ENCODE results near the gene GRID1. TPM values are rescaled to one million over a fixed set of nuclear protein-coding genes. Genes with fewer than 3 reads are reported as not detected.

GRID1 gene
- total RNA-seq, 1 donor from 2014 or later, result under 0.01 TPM

GRCh38 chr10:86293396-86293791 lies 73.2 kb downstream of the GRID1 start:
- DNase-seq (ENCODE audit: low read depth in 2 of 2), result no peak

GRCh38 chr10:86292462-86293395 lies 73.9 kb downstream of the GRID1 start:
- DNase-seq (ENCODE audit: low read depth in 2 of 2), result no peak

GRCh38 chr10:86291616-86292340 lies 74.8 kb downstream of the GRID1 start:
- no peak for DNase-seq (ENCODE audit: low read depth in 2 of 2)

- no peak for DNase-seq (ENCODE audit: low read depth in 2 of 2)
Observed at GRCh38 chr10:86290933-86291615, 75.5 kb downstream of the GRID1 start.

GRCh38 chr10:86289577-86289868 lies 77.1 kb downstream of the GRID1 start:
- DNase-seq (ENCODE audit: low read depth in 2 of 2), result no peak

- no peak for DNase-seq (ENCODE audit: low read depth in 2 of 2)
Observed at GRCh38 chr10:86288695-86289576, 77.7 kb downstream of the GRID1 start.

GRCh38 chr10:86287966-86288579 lies 78.5 kb downstream of the GRID1 start:
- DNase-seq (ENCODE audit: low read depth in 2 of 2), result no peak

GRCh38 chr10:86287110-86287793 lies 79.3 kb downstream of the GRID1 start:
- no peak for DNase-seq (ENCODE audit: low read depth in 2 of 2)

GRCh38 chr10:86286236-86287109 lies 80.1 kb downstream of the GRID1 start:
- no peak for DNase-seq (ENCODE audit: low read depth in 2 of 2)

GRCh38 chr10:86285136-86285790 lies 81.3 kb downstream of the GRID1 start:
- no peak for DNase-seq (ENCODE audit: low read depth in 2 of 2)

GRCh38 chr10:86284355-86285105 lies 82.1 kb downstream of the GRID1 start:
- no peak for DNase-seq (ENCODE audit: low read depth in 2 of 2)

- DNase-seq (ENCODE audit: low read depth in 2 of 2), result no peak
Observed at GRCh38 chr10:86283466-86284287, 82.9 kb downstream of the GRID1 start.

GRCh38 chr10:86282664-86283465 lies 83.7 kb downstream of the GRID1 start:
- no peak for DNase-seq (ENCODE audit: low read depth in 2 of 2)

- no peak for DNase-seq (ENCODE audit: low read depth in 2 of 2)
Observed at GRCh38 chr10:86281396-86281795, 85.2 kb downstream of the GRID1 start.

- DNase-seq (ENCODE audit: low read depth in 2 of 2), result no peak
Observed at GRCh38 chr10:86269332-86269731, 97.3 kb downstream of the GRID1 start.

Measured in dermis microvascular lymphatic vessel endothelial cell (primary cell).